ENCODE results near the gene APMAP. TPM values are rescaled to one million over a fixed set of nuclear protein-coding genes. Genes with fewer than 3 reads are reported as not detected.

The APMAP gene
- polyA plus RNA-seq, 1 of the 3 experiments (the other 2 are of a cell fraction), result 107 TPM

- no peak overlapping the region for H2AFZ ChIP-seq (ENCODE audit: low read depth)
- ChIA-PET POLR2A (no interaction called here), CTCF (interaction anchor here (0.9 to 4.7 kb wide), 7 partner anchors 12 to 298 kb away, joined by 3 to 48 read pairs (median 5); no protein-coding TSS in a partner anchor)
- no peak overlapping the region for H3K27ac ChIP-seq (ENCODE audit: low read depth in 2 of 2, low read length in 1 of 2)
- H3K4me1 ChIP-seq (ENCODE audit: control insufficient read depth in 1 of 2, insufficient read depth in 2 of 2, low read depth in 1 of 2, low read length in 1 of 2), result peaks cover 7 to 12% of the 10 kb centered on the region in 2 experiments
- no peaks in the 10 kb centered on the region for H3K36me3 ChIP-seq (replicated peaks in 1 of 2; ENCODE audit: control insufficient read depth in 1 of 2, insufficient read depth in 2 of 2, low read length in 1 of 2)
- H3K27me3 ChIP-seq (ENCODE audit: insufficient read depth), result no peaks in the 10 kb centered on the region; the same call in 1 of the 2 replicates
- H3K9me3 ChIP-seq, result no peaks in the 10 kb centered on the region
- H4K20me1 ChIP-seq (ENCODE audit: insufficient read depth), result no peaks in the 10 kb centered on the region
- TF ChIP-seq RCOR1 (IDR thresholded peaks at IDR 0.05; ENCODE audit: low read length), result no peak
- TF ChIP-seq TCF12 (IDR thresholded peaks at IDR 0.05), result no peak
- no peak for TF ChIP-seq GATA2 (CRISPR knock-in tag; IDR thresholded peaks at IDR 0.05)
- no peak for TF ChIP-seq FOXJ3 (CRISPR knock-in tag; IDR thresholded peaks at IDR 0.05)
- TF ChIP-seq RAD21 (IDR thresholded peaks at IDR 0.05; ENCODE audit: low read length), result no peak
- TF ChIP-seq MEF2A (IDR thresholded peaks at IDR 0.05; ENCODE audit: borderline replicate concordance, low read depth), result no peak
- no peak for TF ChIP-seq TEAD4 (IDR thresholded peaks at IDR 0.05; ENCODE audit: borderline replicate concordance, insufficient read depth)
- no peak for TF ChIP-seq ELF1 (IDR thresholded peaks at IDR 0.05)
- no peak for TF ChIP-seq RXRA (IDR thresholded peaks at IDR 0.05; ENCODE audit: borderline replicate concordance, low read depth)
- TF ChIP-seq POLR2AphosphoS5 (IDR thresholded peaks at IDR 0.05; ENCODE audit: low read depth, low read length), result no peak
- H3K9me2 ChIP-seq, result no peaks in the 10 kb centered on the region
- no peak for DNase-seq
- H3K4me2 ChIP-seq, result no peak overlapping the region; the same call in 1 of the 2 replicates
- H3K4me3 ChIP-seq (ENCODE audit: low read depth in 2 of 2, low read length in 1 of 2), result no peak overlapping the region
- H3K79me2 ChIP-seq (ENCODE audit: insufficient read depth), result peaks cover 4% of the 10 kb centered on the region; the same call in 1 of the 2 replicates
- H3K9ac ChIP-seq, result no peak overlapping the region
- peaks cover 11% of the 10 kb centered on the region for H3F3A ChIP-seq (replicated peaks; ENCODE audit: insufficient read depth)
- 43% methylated on average over 9 of the region's 9 CpGs for WGBS (ENCODE audit: low lambda C conversion rate)
These were observed 4.2 kb upstream of the APMAP start for GRCh38 chr20:24996449-24997377.

- Histone ChIP-seq H3K36me3 (replicated peaks in 1 of 2; ENCODE audit: control insufficient read depth in 1 of 2, insufficient read depth in 2 of 2, low read length in 1 of 2) (no peaks in the 10 kb centered on the region), H3K27me3 (ENCODE audit: insufficient read depth) (no peaks in the 10 kb centered on the region; the same call in 1 of the 2 replicates), H3K9me3 (no peaks in the 10 kb centered on the region), H4K20me1 (ENCODE audit: insufficient read depth) (no peaks in the 10 kb centered on the region), H3K4me2 (0 out of 2 replicates have a peak overlapping the region, but pooled peaks have one; percentile 18), H3K9ac (no peak overlapping the region), H3K9me2 (no peaks in the 10 kb centered on the region), H3K4me3 (ENCODE audit: low read depth in 2 of 2, low read length in 1 of 2) (no peak overlapping the region), H2AFZ (ENCODE audit: low read depth) (no peak overlapping the region), H3F3A (replicated peaks; ENCODE audit: insufficient read depth) (peaks cover 11% of the 10 kb centered on the region), H3K27ac (ENCODE audit: low read depth in 2 of 2, low read length in 1 of 2) (no peak overlapping the region), H3K4me1 (ENCODE audit: control insufficient read depth in 1 of 2, insufficient read depth in 2 of 2, low read depth in 1 of 2, low read length in 1 of 2) (peaks cover 13 to 19% of the 10 kb centered on the region in 2 experiments), H3K79me2 (ENCODE audit: insufficient read depth) (peaks cover 13% of the 10 kb centered on the region; the same call in 1 of the 2 replicates)
- POLR2A ChIA-PET, result no interaction called here
- CTCF ChIA-PET, result interaction anchor here (0.6 to 4.7 kb wide), 22 partner anchors 8 to 401 kb away, joined by 3 to 48 read pairs (median 4); partner anchors contain the start of gene PYGB
- no peak for DNase-seq
- TF ChIP-seq PBX3 (IDR thresholded peaks at IDR 0.05), result peak; percentile 87
- TF ChIP-seq ELF1 (IDR thresholded peaks at IDR 0.05), result no peak
- peak; percentile 43; the same call in 1 of the 2 replicates for TF ChIP-seq FOSL2 (IDR thresholded peaks at IDR 0.05; ENCODE audit: borderline replicate concordance, low read depth)
- peak; percentile 52 for TF ChIP-seq JUND (IDR thresholded peaks at IDR 0.05)
- TF ChIP-seq MXI1 (IDR thresholded peaks at IDR 0.05; ENCODE audit: low read depth, low read length), result no peak
- peak; percentile 58; the same call in 1 of the 2 replicates for TF ChIP-seq NFIC (IDR thresholded peaks at IDR 0.05; ENCODE audit: borderline replicate concordance)
- TF ChIP-seq TCF12 (IDR thresholded peaks at IDR 0.05), result peak; percentile 90
- TF ChIP-seq MAX (IDR thresholded peaks at IDR 0.05; ENCODE audit: low read depth), result no peak
- WGBS (ENCODE audit: low lambda C conversion rate), result 76% methylated on average over 9 of the region's 9 CpGs
These were observed 3.3 kb upstream of the APMAP start for GRCh38 chr20:24995741-24996448.
